ENCODE measurements around the gene DOK5.

The DOK5 gene

GRCh38 chr20:54645445-54646155, 170.2 kb downstream of the DOK5 start:
- no peak overlapping the region for H3K4me3 ChIP-seq (ENCODE audit: low read length)

GRCh38 chr20:54646156-54646517, 170.7 kb downstream of the DOK5 start:
- TF ChIP-seq CTCF (IDR thresholded peaks at IDR 0.05; ENCODE audit: insufficient read depth, low read depth, low read length, missing control alignments): no peak
- H3K4me3 ChIP-seq (ENCODE audit: low read length): no peak overlapping the region
- DNase-seq (ENCODE audit: low read depth): no peak

More at GRCh38 chr20:54645445-54646155, 170.2 kb downstream of the DOK5 start:
- TF ChIP-seq CTCF (IDR thresholded peaks at IDR 0.05; ENCODE audit: insufficient read depth, low read depth, low read length, missing control alignments): no peak
- DNase-seq (ENCODE audit: low read depth): no peak

- TF ChIP-seq CTCF (IDR thresholded peaks at IDR 0.05; ENCODE audit: insufficient read depth, low read depth, low read length, missing control alignments): no peak
- no peak for DNase-seq (ENCODE audit: low read depth)
- H3K4me3 ChIP-seq (ENCODE audit: low read length): no peak overlapping the region
These were observed 173.2 kb downstream of the DOK5 start for GRCh38 chr20:54648421-54649142.

GRCh38 chr20:54649511-54649962, 174.1 kb downstream of the DOK5 start:
- TF ChIP-seq CTCF (IDR thresholded peaks at IDR 0.05; ENCODE audit: insufficient read depth, low read depth, low read length, missing control alignments): peak; percentile 86
- peak; percentile 80 for DNase-seq (ENCODE audit: low read depth)

GRCh38 chr20:54650052-54650719, 174.8 kb downstream of the DOK5 start:
- no peak for TF ChIP-seq CTCF (IDR thresholded peaks at IDR 0.05; ENCODE audit: insufficient read depth, low read depth, low read length, missing control alignments)
- DNase-seq (ENCODE audit: low read depth): no peak
- no peak overlapping the region for H3K4me3 ChIP-seq (ENCODE audit: low read length)

More at GRCh38 chr20:54649511-54649962, 174.1 kb downstream of the DOK5 start:
- H3K4me3 ChIP-seq (ENCODE audit: low read length): no peak overlapping the region

- H3K4me3 ChIP-seq (ENCODE audit: low read length): no peak overlapping the region
- DNase-seq (ENCODE audit: low read depth): no peak
- no peak for TF ChIP-seq CTCF (IDR thresholded peaks at IDR 0.05; ENCODE audit: insufficient read depth, low read depth, low read length, missing control alignments)
These were observed 175.9 kb downstream of the DOK5 start for GRCh38 chr20:54651252-54651651.

All from epithelial cell of esophagus (primary cell).